DLD1 (cell line): ENCODE data around the gene RPL4.
"Not testable (repeated sequence)": the region's sequence is repeated elsewhere in the genome, so short reads cannot be mapped to it uniquely, and the experiment has no call there.

Experiments used
- in situ Hi-C: cut with HindIII; loops from 2 replicates; pipeline ENCODE4 v1.10.0; 2017; ENCODE audit warnings: low sequenced_read_pairs

The RPL4 gene

DNA sequence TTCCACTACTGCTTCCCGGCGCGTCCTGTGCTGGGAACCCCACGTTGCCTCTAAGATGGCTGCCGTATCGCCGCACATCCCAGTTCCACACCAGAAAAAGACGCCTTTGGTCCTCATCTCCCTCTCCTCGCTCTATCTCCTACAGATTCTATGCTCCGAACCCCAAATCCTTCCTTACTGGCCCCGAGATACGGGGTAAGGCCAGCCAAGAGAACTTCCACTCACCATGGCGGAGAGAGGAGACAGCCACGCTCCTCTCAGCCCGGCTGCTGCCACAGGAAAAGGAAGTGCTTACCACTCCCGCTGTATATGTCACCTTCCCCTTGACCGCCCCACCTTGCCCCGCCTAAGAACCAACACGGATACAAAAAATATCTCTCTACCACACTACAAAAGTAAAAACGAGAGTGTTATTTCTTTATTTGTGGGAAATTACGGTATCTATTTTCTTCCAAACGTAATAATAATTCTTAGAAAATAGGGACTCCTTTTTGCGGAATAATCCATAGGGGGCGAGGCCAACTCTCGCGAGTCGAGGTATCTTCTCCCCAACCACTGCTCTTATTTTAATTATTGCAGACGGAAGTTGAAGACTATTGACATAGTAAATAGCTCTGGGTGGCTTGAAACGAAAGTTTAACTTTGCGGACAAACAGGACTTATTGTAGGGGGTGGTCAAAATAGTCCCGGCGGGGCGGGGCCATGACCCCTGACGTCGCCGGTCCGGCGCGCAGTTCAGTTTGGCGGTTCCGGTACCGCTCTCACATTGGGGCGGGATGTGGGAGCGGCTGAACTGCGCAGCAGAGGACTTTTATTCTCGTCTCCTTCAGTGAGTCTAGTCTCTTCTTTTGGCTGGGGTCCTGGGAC, at the start of gene RPL4, which contains the start of gene ZWILCH:
Gene RPL4, minus strand, starts transcription at position 293 of the 867 bp plus-strand sequence. Its CDS starts 65 bp downstream, at position 228.
Gene ZWILCH, plus strand, starts transcription at position 764 of the 867 bp plus-strand sequence. Its CDS starts 13 bp downstream, at position 777.
- in situ Hi-C loops: no loop called here

DNA sequence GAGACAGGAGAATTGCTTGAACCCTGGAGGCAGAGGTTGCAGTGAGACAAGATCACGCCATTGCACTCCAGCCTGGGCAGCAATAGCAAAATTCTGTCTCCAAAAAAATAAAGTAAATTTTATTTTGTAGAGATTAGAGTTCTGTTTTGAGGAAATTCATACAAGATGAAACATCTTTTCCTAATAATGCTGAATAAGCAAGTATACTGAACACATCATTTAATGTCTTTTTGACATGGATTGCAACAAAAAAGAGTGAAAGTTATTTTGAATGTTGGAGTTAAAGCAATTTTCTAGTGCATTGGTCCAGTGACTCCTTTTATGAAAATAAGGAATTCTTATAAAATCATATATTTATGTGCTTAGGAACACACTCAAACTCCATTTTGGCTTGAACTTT, 40.6 kb upstream of the RPL4 start:
- in situ Hi-C loops: no loop called here

DNA sequence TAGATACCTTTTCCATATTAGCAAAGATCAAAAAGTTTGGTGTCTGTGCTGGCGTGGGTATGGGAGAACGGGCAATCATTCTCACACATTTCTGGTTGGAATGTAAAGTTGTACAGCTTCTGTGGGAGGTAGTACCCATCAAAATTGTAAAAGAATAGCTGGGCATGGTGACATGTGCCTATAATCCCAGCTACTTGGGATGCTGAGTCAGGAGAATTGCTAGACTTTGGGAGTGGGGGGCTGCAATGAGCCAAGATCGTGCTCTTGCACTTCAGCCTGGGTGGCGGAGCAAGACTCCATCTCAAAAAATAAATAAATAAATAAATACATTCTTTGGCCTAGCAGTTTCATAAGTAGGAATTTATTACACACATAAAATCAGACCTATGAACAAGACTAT, 38.2 kb upstream of the RPL4 start:
- in situ Hi-C loops: no loop called here

DNA sequence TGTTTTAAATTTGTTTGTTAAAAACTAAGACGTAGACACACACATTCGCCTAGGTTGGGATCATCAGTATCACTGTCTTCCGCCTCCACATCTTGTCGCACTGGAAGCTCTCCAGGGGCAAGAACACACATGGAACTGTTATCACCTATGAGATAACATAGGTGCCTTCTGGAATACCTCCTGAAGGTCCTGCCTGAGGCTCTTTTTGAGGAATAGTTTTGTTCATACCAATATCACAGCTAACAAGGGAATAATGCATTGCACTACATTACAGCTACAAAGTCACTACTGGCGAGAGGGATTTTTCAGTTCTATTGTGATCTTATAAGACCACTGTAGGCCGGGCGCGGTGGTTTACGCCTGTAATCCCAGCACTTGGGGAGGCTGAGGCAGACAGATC, 30.4 kb upstream of the RPL4 start:
- in situ Hi-C loops: no loop called here

DNA sequence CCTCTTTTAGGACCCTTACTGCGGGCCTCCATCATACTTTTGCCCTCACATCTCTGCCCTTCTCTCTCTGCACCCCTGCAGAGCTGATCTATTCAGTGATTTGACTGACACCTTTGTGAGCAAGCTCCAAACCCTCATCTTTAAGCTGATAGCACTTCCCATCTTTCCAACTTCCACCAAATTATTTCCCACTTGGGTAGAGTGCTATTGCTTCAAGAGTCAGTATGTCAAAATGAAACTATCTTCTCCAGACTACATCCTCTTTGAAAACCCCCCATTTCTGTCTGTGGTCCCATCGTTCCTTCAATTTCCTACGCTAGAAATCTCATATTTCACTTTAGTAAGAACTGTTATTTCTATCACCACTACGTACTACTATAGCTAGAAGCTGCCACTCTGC, 20.2 kb upstream of the RPL4 start:
- in situ Hi-C loops: no loop called here

DNA sequence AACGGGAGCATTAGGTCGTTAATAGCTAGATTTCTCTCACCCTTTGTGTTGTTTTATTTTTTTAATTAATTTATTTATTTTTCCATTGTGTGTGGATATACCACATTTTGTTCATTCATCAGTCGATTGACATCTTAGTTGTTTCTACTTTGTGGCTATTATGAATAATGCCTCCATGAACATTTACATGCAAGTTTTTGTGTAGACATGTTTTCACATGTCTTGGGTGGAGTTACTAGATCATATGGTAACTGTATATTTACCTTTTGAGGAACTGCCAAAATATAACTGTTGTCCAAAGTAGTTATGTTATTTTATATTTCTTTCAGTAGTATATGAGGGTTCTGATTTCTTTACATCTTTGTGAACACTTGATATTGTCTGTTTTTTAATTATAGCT, 19.3 kb upstream of the RPL4 start:
- in situ Hi-C loops: no loop called here

DNA sequence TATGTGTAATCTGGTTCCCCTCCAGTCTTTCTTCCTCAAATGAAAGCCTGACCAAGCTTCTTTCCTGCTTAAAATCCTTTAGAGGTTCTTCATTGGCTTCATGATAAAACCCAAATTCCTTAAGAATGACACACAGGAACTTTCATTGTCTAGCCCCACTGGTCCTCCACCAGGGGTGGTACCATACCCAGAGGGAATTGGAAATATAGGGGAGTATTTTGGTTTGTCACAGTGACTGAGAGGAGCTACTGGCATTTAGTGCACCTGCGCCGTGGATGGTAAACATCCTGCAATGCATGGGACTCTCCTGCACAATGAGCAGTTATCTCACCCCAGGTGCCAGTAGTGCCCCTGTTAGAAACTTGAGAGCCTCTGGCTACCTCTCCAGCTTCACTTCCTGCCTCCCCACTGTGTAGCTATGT, 11.3 kb upstream of the RPL4 start:
- in situ Hi-C loops: no loop called here

DNA sequence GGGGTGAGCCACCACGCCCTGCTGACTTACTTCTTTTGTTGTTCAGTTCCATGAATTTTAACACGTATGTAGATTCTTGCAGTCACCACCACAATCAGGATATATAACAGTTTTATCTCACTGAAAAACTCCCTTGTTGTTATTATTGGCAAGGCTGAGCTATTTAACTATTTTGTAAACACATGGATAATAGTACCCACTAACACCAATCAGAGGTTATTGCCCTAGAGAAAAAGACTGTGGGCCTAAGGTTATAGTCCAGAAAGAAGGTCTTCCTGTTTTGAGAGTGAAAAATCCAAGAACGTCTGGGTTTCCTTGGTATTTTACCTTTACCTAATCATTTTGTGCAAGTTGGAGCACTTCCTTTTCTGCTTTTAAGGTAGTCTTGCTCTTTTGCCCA, 9.9 kb upstream of the RPL4 start:
- in situ Hi-C loops: no loop called here

DNA sequence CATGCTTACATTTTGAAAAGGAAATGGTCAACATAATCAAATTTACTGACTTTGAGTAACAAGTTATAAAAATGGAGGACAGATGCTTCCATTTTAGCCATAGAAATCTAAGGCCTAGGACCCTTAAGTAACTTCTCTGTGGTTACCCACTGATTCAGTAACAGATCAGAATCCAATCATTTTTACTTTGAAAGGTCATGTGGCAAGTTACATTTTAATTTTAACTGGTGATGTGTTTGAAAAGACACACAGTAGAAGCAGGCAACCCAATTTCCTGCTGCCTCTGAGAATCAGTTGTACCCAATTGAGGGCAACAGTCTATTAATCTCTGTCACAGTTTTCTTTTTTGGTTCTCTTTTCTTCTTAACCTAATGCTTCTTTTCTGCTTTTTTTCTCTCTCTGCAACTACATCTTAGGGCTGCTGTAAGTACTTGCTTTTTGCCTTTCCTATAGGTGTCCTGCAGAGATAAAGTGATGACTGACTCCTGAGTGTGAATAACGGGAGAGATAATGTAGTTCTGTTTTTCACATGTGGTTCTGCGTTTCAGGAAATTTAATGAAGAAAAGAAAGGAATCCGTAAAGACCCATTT, 3.7 kb upstream of the RPL4 start:
- in situ Hi-C loops: no loop called here

DNA sequence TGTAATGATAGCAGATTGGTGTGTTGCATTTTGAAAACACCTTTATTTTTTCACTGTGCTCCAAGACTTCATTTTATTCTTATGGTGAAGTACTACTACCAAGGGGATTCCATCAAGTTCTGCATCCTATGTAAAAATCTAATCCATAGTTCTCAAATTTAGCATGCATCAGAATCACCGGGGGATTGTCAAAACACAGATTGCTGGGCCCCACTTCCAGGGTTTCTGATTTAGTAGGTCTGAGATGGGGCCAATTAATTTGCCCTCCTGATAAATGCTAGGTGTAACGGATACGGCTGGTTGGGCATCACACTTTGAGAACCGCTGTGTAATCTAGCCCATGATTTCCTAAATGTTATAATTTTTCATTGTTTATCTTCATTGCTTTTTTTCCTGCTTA, 1.2 kb upstream of the RPL4 start:
- in situ Hi-C loops: no loop called here

DNA sequence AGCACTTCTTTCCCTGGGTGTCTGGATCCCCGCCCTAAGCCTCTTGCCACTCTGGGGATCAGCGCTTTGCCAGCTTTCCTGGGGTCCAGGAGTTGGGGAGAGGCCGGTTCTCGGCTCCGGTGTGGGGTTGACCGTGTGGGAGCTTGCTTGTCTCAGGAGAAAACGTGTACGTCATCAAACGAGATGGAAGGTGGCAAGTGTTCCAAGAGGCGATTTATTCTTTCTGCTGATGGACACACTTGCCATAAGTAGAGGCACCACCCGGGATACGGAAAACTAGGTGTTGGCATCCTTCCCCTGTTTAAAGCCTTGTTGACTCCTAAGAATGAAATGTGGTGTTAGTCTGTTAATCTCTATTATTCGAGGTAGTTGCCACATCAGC, 766 bp upstream of the RPL4 start:
- in situ Hi-C loops: no loop called here

DNA sequence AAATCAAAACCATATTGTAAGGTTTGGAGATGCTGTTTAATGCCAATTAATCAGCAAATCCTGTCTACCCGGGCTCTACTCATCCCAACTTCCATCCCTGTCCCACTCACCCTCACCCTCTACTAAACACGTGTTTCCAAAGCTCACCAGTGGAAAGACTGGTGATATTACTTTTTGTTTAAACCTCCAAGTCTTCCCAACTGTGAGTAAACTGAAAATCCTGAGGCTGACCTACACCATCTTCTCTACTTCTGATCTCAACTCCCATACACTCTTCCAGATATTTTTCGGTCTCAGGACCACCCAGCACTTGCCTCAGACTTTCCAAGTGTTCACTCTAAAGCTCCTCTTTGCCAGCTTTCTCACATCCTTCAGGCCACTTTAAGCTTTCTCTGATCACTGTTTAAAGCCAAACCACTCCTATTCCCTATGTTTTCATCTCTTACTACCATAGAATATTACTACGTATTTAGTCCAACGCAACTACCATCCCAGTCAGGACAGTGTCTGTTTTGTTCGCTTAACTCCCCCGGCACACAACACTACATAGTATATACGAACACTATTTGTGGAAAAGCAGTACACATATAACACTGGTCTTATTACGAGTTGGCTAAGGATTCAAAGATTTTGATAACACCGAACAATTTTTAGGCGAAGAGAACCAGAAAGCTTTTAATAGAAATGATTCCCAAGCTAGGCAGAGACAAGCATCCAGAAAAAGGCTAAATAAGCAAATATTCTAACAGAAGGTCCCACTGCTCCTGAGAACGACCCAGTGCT, 684 bp downstream of the RPL4 start:
- in situ Hi-C loops: no loop called here

DNA sequence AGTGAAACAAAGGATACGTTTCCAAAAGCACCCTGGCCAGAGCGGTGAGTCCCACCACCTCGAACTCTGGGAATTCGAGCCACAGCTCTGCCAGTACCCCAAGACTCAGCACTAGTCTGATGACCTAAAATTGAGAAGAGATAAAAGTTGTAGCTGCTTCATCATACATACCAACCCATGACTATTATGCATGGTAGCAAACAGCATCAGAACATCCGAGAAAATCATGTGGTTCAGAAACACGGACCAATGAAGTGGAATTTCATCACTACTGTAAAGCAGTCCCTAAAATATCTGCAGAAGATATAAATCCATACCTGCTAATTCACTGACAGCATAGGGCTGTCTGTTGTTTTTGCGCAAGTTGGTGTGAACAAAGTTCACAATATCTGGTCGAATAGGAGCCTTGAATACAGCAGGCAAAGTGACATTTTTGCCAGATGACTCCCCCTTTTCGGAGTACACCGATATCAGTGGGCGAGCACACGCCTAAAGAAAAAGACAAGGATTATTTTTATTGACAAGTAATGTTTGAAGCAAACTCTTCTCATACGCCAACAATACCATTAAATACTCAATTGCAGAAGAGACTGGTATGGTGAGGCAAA, 1.5 kb downstream of the RPL4 start:
- in situ Hi-C loops: not testable (repeated sequence)

DNA sequence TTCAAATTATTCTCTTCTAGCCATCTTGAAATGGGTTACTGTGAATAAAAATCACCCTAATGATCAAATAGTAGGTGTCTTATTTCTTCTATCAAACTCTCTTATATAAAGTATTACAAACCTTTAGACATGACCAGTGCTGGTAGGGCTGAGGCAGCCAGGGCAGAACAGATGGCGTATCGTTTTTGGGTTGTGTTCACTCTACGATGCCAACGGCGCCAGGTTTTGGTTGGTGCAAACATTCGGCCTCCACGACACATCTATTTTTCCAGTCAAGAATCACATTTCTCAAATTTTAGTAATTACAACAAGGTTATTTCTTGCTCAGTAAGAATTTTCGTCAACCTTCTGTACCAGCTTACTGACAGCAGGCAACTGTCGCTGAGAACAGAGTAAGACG, 2.2 kb downstream of the RPL4 start:
- in situ Hi-C loops: no loop called here

DNA sequence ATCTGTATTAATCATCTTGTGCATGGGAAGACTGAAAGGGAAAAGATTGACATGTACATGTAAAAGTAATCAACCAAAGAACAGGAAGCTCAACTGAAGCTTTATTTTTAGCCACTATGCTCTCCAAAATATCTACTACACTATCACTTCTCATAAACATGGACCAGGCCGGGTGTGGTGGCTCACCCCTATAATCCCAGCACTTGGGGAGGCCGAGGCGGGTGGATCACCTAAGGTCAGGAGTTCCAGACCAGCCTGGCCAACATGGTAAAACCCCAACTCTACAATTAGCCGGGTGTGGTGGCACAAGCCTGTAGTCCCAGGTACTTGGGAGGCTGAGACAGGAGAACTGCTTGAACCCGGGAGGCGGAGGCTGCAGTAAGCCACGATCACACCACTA, 4.3 kb downstream of the RPL4 start:
- in situ Hi-C loops: not testable (repeated sequence)

DNA sequence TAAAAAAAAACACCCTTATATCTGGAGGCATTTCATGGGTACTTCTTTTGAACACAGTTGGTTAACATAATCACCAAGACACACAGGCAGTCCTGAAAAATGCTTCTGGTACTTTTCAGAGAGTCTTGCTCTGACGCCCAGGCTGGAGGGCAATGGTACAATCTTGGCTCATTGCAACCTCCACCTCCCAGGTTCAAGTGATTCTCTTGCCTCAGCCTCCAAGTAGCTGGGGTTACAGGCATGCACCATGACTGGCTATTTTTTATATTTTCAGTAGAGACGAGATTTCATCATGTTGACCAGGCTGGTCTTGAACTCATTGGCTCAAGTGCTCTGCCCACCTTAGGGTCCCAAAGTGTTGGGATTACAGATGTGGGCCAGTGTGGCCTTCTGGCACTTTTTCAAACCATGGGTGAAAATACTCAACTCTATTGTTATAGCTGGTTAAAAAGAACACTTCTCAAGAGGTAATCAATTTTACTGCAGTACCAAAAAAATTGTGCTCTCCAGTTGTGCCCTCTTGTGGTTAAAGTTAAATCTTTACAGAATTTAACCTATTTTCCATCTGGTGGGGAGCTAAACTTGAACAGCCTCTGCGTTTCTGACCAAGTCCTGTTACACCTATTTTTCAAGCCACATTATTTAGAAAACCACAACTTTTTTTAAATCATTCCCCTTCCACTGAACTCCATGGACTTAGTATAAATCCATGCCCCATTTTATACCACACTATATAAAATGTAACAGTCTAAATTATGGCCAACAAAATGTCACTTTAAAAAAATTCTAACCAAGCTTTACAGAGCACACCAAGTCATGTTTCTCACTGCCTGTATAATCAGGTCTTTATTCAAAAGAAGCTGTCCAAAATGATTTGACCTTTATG, 5.9 kb downstream of the RPL4 start:
- in situ Hi-C loops: no loop called here

DNA sequence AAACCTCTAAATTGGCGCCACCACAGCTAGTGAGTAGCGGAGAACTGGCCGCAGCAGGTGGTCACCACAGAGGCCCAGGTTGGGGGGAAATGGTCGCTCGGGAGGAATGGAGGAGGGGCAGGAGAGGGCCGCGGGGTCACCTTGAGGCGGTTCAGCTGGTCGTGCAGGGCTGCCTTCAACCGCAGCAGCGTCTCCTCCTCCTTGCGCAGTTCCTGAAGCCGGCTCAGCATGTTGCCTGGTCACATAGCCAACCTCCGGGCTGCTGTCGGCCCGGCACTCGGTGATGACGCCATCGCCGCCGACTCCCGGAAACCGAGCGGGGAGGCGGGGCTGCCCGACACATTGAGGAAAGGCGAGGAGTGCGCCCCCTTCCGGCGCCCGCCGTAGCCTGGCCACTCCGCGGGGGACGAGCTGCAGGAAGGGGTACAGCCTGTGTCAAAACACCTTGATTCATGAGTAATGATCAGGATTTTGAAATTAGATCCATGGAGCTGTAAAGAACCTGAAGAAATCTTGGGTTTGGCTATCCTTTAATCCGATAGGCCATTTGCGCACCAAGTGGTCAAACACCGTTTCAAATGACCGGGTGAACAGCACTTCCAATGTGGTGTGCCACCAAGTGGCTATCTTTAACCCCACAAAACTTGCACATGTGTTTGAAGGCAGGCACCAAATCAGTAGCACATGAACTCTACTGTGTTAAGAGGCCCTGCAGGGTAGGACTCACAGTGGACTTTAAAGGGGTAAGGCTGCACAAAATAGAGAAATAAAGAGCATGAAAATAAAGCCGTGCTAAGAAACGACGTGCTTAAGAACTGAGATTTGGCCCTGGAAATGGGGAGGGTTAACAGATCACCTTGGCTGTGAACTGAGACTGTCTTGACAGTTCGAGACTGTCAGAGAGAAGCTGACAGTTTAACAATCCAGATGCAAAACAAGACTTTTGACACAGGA, 6.9 kb downstream of the RPL4 start, which contains the start of gene SNAPC5:
Gene SNAPC5, minus strand, starts transcription at position 261 of the 954 bp plus-strand sequence. Its CDS starts 31 bp downstream, at position 230.
- in situ Hi-C loops: no loop called here

DNA sequence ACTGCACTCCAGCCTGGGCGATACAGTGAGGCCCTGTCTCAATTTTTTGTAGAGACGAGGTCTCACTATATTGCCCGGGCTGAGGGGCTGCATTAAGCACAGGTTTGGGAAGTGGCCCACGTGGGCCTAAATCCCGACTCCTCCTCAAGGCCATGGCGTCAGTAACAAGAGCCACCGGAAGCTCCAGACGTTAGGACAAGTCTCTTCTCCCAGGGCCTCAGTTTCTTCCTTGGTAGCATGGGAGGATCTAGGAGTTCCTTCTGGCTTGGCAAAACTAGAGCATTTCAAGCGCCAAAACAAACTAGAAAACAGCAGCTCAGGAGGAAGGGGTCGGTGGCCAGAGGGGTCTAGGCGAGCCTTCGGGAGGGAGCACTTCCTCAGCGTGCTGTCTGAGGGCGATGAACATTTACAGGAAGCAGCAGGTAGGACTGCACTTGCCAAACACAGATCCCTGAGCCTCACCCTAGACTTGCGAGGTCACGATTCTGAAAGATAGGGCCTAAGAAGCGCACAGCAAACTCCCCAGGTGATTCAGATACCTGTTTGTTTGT, 7.6 kb downstream of the RPL4 start:
- in situ Hi-C loops: no loop called here

DNA sequence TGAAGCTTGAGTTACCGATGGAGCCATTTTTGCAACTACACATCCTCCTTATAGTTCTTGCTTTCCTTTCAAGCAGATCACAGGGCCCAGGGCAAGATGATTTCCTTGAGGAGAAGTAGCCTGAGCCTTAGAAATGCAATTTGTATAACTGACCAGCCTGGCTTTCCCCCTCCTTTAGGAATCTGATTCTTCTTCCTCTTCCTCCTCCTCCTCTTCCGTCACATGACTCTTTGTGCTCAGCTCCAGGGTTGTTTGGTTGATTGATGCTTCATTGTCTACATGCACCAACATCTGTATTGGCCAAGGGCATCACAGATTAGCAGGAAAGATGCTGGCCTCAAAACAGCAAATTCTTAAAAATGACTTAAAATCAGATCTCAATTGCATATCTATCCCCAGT, 10.4 kb downstream of the RPL4 start:
- in situ Hi-C loops: no loop called here
